Ovary (tissue), 9 donors: Measurements from ENCODE around the gene ERLIN1. TPM values are rescaled to one million over a fixed set of nuclear protein-coding genes. Genes with fewer than 3 reads are reported as not detected.

Source experiments
- DNase-seq, 5 donors: peaks; one replicate each; pipeline ENCODE4 v3.0.0-alpha.2; 2019 to 2020
- H3K27ac ChIP-seq, 2 donors: fragments of 200-600 bp; one replicate each; pipeline versions ENCODE4 v1.5.1 to v1.8.0; 2019 to 2022
- H3K27me3 ChIP-seq: fragments of 200-600 bp; one replicate; pipeline ENCODE4 v1.8.0; 2022
- H3K36me3 ChIP-seq: fragments of 200-600 bp; sonication (generic); one replicate; pipeline ENCODE4 v1.5.1; 2019
- H3K4me1 ChIP-seq: one replicate; pipeline ENCODE4 v1.8.1; 2013; ENCODE audit warnings: mild to moderate bottlenecking, moderate library complexity; ENCODE audit not compliant: insufficient read depth
- H3K4me3 ChIP-seq: fragments of 200-600 bp; sonication (generic); one replicate; pipeline ENCODE4 v1.5.1; 2017
- H3K9me3 ChIP-seq, 2 donors: fragments of 200-600 bp in 1 of 2; sonication (generic) in 1 of 2; one replicate each; pipeline versions ENCODE4 v1.5.1 to v1.8.1; 2013 to 2019; ENCODE audit warnings: mild to moderate bottlenecking in 1 of 2, moderate library complexity in 1 of 2
- CTCF ChIP-seq, 3 donors: fragments of 450-650 bp in 2 of 3; fragments of 200-600 bp in 1 of 3; IDR thresholded peaks; one replicate each; pipeline versions ENCODE4 v1.5.1 to v1.8.0; 2016 to 2022; ENCODE audit warnings: antibody characterized with exemption in 3 of 3, mild to moderate bottlenecking in 1 of 3
- EP300 ChIP-seq: sonication (generic); formaldehyde crosslinking; IDR thresholded peaks from one replicate; pipeline ENCODE4 v1.6.1; 2017; ENCODE audit warnings: antibody characterized with exemption
- POLR2A ChIP-seq: fragments of 450-650 bp; IDR thresholded peaks from one replicate; pipeline ENCODE4 v1.6.1; 2017; ENCODE audit warnings: antibody characterized with exemption, mild to moderate bottlenecking, moderate library complexity
- WGBS, 3 donors: extraction: QIAGEN DNeasy Blood & Tissue Kit in 1 of 3; methylation state at CpG; one replicate each; pipeline versions ENCODE4 v1.1.5 to v1.1.7; 2013 to 2017; 5-methylcytosine and 5-hydroxymethylcytosine counted together
- intact Hi-C, 4 donors: fragments of 100-400 bp; cut with DNase I; formaldehyde crosslinking; loops; one replicate each; pipeline versions ENCODE4 v1.11.0 to v1.15.1; 2022 to 2023
- polyA plus RNA-seq, 2 donors: library from polyadenylated mRNA; stranded (reverse); fragments of 200-250 nt in 1 of 2; fragments of 350-450 nt in 1 of 2; fragmentation: Illumina TruSeq in 1 of 2; extraction: RNeasy Lipid Tissue Mini Kit (QIAGEN cat#74804) in 1 of 2; gene quantifications; one replicate each; pipeline ENCODE4 v1.2.3, GENCODE V29; 2013 to 2014
- total RNA-seq, 7 donors: library from RNA; depleted of rRNA in 2 of 7; stranded (reverse); fragments of >200 nt in 2 of 7; fragmentation: NEBNext Ultra II Directional in 3 of 7; extraction: Animal tissue kit (Norgen Biotek cat#: 25700) in 3 of 7; gene quantifications; one replicate each; pipeline versions ENCODE4 v1.1.0 to v1.2.4, GENCODE V29; 2016 to 2023
- donor health status: DM: no; HTN: no; CAD: no; lungs with moderate emphysema.
- donor health status: DM: no; HTN: no; CAD: no.
- donor health status: Bipolar disorder and iron deficiency.
- donor health status: DM: yes; HTN: yes; CAD: no.
- donor health status: DM: no; HTN: no; CAD: no.
- donor health status: DM: yes; HTN: yes; CAD: no.

The ERLIN1 gene
- total and polyA plus RNA-seq, 9 donors, result 10.7 to 55.2 (median 24.6) TPM

- intact Hi-C loops, result no loop called here
- Histone ChIP-seq H3K27ac (peak overlapping the region; percentile 81 to 86), H3K9me3 (no peaks in the 10 kb centered on the region), H3K27me3 (no peaks in the 10 kb centered on the region), H3K4me3 (peak overlapping the region; percentile 81), H3K4me1 (peaks cover 4% of the 10 kb centered on the region), H3K36me3 (no peaks in the 10 kb centered on the region)
- DNase-seq, result no peak
- TF ChIP-seq CTCF (IDR thresholded peaks at IDR 0.05), result no peak
- TF ChIP-seq EP300, result no peak
- no peak for TF ChIP-seq POLR2A
- 2 to 4% (median 4%) methylated on average over 4 of the region's 4 CpGs for WGBS, 3 donors
These were observed 989 bp downstream of the ERLIN1 start for GRCh38 chr10:100184840-100185239.

GRCh38 chr10:100184426-100184825 lies 1.4 kb downstream of the ERLIN1 start:
- H3K27me3 ChIP-seq, result no peaks in the 10 kb centered on the region
- WGBS, 3 donors, result 11 to 40% (median 11%) methylated on average over 1 of the region's 1 CpG
- H3K36me3 ChIP-seq, result no peaks in the 10 kb centered on the region
- no peaks in the 10 kb centered on the region for H3K9me3 ChIP-seq
- H3K4me3 ChIP-seq, result peak overlapping the region; percentile 81
- intact Hi-C loops, result no loop called here
- no peak overlapping the region for H3K27ac ChIP-seq
- TF ChIP-seq EP300 (no peak), POLR2A (no peak), CTCF (IDR thresholded peaks at IDR 0.05) (no peak)
- DNase-seq, result no peak
- peaks cover 4% of the 10 kb centered on the region for H3K4me1 ChIP-seq

- no peak for TF ChIP-seq POLR2A
- no peak for TF ChIP-seq CTCF (IDR thresholded peaks at IDR 0.05)
- TF ChIP-seq EP300, result no peak
- no peaks in the 10 kb centered on the region for H3K9me3 ChIP-seq
- peaks cover 4% of the 10 kb centered on the region for H3K4me1 ChIP-seq
- no peak overlapping the region for H3K27ac ChIP-seq
- intact Hi-C loops, result no loop called here
- no peaks in the 10 kb centered on the region for H3K27me3 ChIP-seq
- H3K4me3 ChIP-seq, result no peak overlapping the region
- DNase-seq, result no peak
- WGBS, 3 donors, result 68 to 74% (median 73%) methylated on average over 3 of the region's 3 CpGs
- H3K36me3 ChIP-seq, result no peaks in the 10 kb centered on the region
These were observed 2.3 kb downstream of the ERLIN1 start for GRCh38 chr10:100183481-100183880.

GRCh38 chr10:100182908-100183307 lies 2.9 kb downstream of the ERLIN1 start:
- Histone ChIP-seq H3K36me3 (no peaks in the 10 kb centered on the region), H3K9me3 (no peaks in the 10 kb centered on the region), H3K4me1 (peaks cover 4% of the 10 kb centered on the region), H3K27me3 (no peaks in the 10 kb centered on the region), H3K4me3 (no peak overlapping the region), H3K27ac (no peak overlapping the region)
- DNase-seq, result no peak
- intact Hi-C loops, result no loop called here
- 90 to 95% (median 93%) methylated on average over 3 of the region's 3 CpGs for WGBS, 3 donors
- no peak for TF ChIP-seq POLR2A
- TF ChIP-seq CTCF (IDR thresholded peaks at IDR 0.05), result no peak
- no peak for TF ChIP-seq EP300
